HG03280 (cell line): ENCODE results near the gene FLNC.

ENCODE experiments used
- ATAC-seq: cut with Tn5 transposase; IDR thresholded peaks from one replicate; pipeline ENCODE4 v1.9.1; 2021; ENCODE audit warnings: mild to moderate bottlenecking, moderate library complexity; ENCODE audit not compliant: unreplicated experiment

FLNC gene

GRCh38 chr7:128830231-128831177, at the start of gene FLNC:
Gene FLNC, plus strand, starts transcription at chr7:128830406. Its CDS starts 232 bp downstream, at chr7:128830638.
- ATAC-seq = no peak

DNA sequence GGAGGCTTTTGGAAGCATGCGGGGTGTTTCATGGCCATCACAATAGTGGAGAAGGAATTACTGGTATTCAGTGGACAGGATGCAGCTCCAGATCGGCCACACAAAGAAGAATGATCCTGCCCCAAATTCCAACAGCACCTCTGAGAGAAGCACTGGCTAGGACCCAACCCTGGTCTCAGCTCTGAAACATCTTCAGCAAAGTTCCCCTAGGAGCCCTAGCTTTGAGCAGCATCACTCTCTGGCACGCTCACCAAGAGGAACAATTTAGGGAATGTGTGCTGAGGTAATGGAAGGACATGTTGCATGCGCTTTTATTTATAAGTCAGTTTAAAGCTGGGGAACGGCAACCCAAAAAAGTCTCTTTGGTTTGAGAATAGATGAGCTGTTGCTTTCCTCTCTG, 49.1 kb upstream of the FLNC start:
- ATAC-seq = no peak

DNA sequence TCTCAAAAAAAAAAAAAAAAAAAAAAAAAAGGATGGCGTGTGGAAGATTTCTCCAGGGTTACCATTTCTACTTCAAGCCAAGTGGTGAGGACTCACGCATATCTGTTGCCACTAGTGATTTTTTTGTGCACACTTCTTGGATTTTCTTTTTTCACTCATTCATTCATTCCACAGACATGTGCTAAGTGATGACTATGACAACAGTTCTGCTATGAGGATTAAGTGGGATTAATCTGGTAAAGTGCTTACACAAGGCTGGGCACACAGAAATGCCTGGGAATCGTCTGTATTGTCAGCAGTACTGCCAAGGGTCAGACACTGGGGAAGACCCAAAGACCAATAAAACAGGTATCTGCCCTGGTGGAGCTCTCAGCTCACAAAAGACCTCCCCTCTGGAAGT, 48.4 kb upstream of the FLNC start:
- ATAC-seq = no peak

DNA sequence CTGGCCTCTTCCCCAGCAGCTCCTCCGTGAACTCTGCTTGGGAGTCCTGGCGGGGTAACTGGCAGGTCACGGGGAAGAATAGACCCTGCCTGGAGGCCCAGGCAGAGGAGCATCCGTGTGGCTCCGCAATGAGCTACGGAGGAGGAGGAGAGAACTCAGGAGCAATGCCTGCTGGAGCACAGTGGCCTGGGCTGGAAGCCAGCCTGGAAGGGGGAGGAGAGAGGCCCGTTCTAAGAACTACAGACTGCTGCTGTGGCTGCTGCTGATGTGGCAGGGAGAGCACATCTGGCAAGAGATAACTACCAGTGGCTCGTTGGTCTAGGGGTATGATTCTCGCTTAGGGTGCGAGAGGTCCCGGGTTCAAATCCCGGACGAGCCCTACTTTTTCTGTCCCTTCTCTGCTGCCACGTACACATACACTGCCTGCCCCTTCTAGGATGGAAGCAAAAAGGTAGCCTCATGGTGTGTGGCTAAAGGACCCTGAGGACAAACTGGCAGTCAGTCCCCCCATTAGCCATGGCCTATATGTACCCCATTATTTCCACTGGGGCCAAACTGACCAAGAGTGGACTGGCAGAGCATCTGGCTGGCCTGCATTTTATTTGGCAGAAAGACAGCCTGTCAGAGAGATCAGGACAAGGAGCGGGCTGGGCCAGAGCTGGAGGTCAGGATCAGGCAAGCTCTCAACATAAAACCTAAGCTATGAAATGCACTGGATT, 46.9 kb upstream of the FLNC start:
- ATAC-seq = no peak

GRCh38 chr7:128785738-128786137, 44.5 kb upstream of the FLNC start:
- ATAC-seq = no peak

GRCh38 chr7:128788446-128789412, 41.5 kb upstream of the FLNC start:
- ATAC-seq = no peak

GRCh38 chr7:128790315-128791041, 39.7 kb upstream of the FLNC start:
- no peak for ATAC-seq

GRCh38 chr7:128791121-128791971, 38.9 kb upstream of the FLNC start, which contains the start of gene CCDC136:
Gene CCDC136, plus strand, starts transcription at chr7:128791968. Its CDS starts 444 bp downstream, at chr7:128792412.
- peak; percentile 82 for ATAC-seq

- ATAC-seq = no peak
Observed at GRCh38 chr7:128791972-128792327, 38.3 kb upstream of the FLNC start.

GRCh38 chr7:128792471-128793180, 37.6 kb upstream of the FLNC start:
- no peak for ATAC-seq

GRCh38 chr7:128793181-128793547, 37.0 kb upstream of the FLNC start:
- ATAC-seq = no peak

DNA sequence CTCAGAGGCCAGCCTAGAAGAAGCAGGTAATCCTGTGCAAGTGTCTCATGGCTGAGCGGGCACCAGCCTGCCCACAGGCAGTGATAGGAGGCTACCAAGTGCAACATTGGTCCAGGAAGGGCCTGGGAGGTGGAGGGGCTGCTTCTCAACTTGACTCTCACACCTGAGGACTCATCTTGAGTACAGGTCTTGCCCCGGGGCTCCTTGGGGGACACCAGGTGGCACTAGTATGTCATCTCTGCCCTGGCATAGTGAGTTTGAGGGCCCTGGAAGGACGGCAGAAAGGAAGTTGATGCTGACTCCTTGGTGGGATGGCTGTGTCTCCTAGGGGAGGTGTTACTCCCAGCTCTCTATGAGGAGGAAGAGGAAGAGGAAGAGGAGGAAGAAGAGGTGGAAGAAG, 36.2 kb upstream of the FLNC start:
- ATAC-seq = no peak

DNA sequence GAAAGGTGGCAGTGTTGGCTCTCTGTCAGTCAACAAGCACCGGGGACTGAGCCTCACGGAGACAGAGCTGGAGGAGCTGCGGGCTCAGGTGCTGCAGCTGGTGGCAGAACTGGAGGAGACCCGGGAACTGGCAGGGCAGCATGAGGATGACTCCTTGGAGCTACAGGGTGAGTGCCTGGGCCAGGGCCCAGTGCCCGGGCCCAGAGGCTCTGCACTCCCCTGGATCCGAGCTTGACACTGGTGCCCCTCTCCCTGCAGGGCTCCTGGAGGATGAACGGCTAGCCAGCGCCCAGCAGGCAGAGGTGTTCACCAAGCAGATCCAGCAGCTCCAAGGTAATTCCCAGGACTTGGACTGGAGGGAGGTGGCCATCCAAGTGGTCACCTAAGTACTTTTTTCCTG, 35.8 kb upstream of the FLNC start:
- no peak for ATAC-seq

DNA sequence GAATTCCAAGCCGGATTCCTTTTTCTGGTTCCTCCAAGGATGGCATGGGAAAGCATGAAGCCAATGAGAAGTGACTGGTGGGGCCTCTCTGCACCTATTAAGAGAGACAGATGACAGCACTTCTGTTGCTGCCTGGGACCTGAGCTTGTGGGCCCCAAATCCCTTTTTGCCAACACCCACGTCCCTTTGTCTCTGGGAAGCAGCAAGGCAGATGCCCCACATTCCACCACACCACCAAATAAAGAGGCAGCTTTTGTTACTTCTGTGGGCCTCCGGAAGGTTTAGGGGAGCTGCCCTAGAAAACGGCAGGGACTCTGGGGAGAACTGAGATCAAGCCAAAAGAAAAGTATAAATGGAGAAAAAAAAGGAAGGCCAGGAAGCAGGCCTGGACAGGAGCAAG, 35.1 kb upstream of the FLNC start:
- ATAC-seq = no peak

GRCh38 chr7:128796327-128796726, 33.9 kb upstream of the FLNC start:
- ATAC-seq = no peak

- ATAC-seq = no peak
Observed at GRCh38 chr7:128799451-128799850, 30.8 kb upstream of the FLNC start.

DNA sequence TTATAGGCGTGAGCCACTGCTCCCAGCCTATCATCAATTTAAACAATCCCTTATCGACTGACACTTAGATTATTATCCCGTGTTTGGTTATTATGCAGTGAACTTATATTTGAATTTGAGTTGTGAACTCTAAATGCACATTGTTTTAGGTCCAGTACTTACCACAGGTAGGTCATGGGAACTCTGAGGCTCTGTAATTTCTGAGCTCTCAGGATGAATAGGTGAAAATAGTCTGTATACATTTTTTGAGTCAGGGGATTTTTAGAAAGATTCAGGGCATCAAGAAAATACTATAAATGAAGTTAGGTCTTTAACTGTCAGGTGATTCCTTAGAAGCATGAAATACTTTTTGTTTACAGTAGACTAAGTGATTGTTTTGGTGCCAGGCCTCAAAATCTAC, 29.6 kb upstream of the FLNC start:
- ATAC-seq = no peak

DNA sequence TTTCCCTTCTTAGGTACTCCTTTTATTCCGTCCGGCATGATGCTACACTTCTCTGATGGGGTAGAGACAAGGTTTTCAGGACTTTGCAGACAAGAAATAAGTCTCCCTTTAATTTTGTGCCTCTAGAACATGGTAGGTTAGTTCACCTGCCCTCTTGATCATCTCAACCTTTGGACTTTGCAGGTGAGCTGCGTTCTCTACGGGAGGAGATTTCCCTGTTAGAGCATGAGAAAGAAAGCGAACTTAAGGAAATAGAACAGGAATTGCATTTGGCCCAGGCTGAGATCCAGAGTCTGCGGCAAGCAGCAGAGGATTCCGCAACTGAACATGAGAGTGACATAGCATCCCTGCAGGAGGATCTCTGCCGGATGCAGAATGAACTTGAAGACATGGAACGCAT, 29.2 kb upstream of the FLNC start:
- ATAC-seq = no peak
